H1 (cell line): ENCODE results near the gene SKIC8. TPM values are rescaled to one million over a fixed set of nuclear protein-coding genes. Genes with fewer than 3 reads are reported as not detected.

Source experiments
- RBBP5 ChIP-seq: IDR thresholded peaks from 2 replicates; pipeline ENCODE4 v1.7.1; 2012; ENCODE audit warnings: low read depth, mild to moderate bottlenecking, inconsistent platforms, low read length, moderate library complexity, borderline replicate concordance
- polyA plus RNA-seq, 7 experiments: library from polyadenylated mRNA; depleted of rRNA in 3 of 7; stranded (reverse) in 5 of 7; unstranded in 2 of 7; fragments of >200 nt in 5 of 7; fragments of 200-250 nt in 2 of 7; gene quantifications; 1 replicate in 5 of 7; 2 replicates in 1 of 7; 4 replicates in 1 of 7; pipeline versions ENCODE4 v1.2.1 to v1.2.3, GENCODE V29; 2011 to 2013; ENCODE audit warnings: missing spikeins in 2 of 7, mixed read lengths in 2 of 7
- total RNA-seq: library from RNA; stranded (reverse); fragmentation: NEBNext Ultra II Directional; extraction: Animal tissue kit (Norgen Biotek cat#: 25700); gene quantifications from 2 replicates; pipeline ENCODE4 v1.2.1, GENCODE V29; 2021

SKIC8 gene
- total and polyA plus RNA-seq, 2 of the 8 experiments (the other 6 are each of a cell fraction or from before 2014, with no cell fraction given) = 44.2 to 77.7 TPM

DNA sequence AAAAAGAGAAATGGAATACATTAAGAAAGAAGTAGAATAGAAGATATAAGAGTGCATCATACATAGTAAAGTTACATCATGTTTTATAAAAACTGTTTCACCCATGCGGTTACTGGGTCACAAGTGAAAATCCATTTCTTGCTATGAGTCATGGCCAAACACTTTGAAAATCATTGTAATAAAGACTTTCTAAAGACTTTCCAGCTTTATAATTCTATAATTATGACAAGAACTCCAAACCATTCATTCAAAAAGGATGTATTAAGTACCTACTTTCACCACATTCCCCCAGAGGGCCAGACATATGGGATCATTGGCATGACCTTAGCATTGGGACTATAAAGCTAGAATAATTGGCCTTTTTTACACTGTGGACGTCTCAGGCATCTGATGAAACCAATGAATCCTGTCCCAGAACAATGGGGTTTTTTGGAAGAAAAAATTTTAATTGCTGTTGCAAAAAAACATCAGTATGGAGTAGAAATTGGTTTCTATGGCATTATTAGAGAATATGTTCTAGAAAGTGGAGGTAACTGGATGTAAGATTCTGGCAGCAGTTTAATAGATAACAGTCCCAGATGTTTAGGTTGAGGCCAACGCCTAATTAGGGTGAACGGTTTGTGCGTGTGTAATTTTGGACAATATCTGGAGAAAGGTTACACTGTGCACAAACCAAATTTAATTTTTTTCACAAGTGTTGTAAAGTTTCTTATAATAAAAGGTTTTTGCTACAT is 3.3 kb upstream of the SKIC8 start (continued):
- TF ChIP-seq RBBP5 = no peak
